ENCODE measurements around the gene SLC16A2. TPM values are rescaled to one million over a fixed set of nuclear protein-coding genes. Genes with fewer than 3 reads are reported as not detected.

Gene SLC16A2
- 5.1 and 7.2 TPM in 2 replicates for polyA plus RNA-seq (2014; cell fraction: cytosol; rRNA removed)
- 4.6 and 6.1 TPM in 2 replicates for polyA plus RNA-seq (2014; cell fraction: nucleus; rRNA removed)

- DNase-seq (ENCODE audit: low spot score) = peak; percentile 79
These were observed at the start of gene SLC16A2 for GRCh38 chrX:74421036-74421739. TSS of gene SLC16A2 (plus strand) at chrX:74421493. CDS start at chrX:74421638, 145 bp downstream.

- DNase-seq (ENCODE audit: low spot score) = no peak
These were observed 49.0 kb upstream of the SLC16A2 start for GRCh38 chrX:74372272-74372671.

- DNase-seq (ENCODE audit: low spot score) = no peak
These were observed 44.0 kb upstream of the SLC16A2 start for GRCh38 chrX:74377282-74377681.

GRCh38 chrX:74382613-74383012 lies 38.7 kb upstream of the SLC16A2 start:
- peak; percentile 35 for DNase-seq (ENCODE audit: low spot score)

GRCh38 chrX:74383611-74384010 lies 37.7 kb upstream of the SLC16A2 start:
- DNase-seq (ENCODE audit: low spot score) = peak; percentile 27

- DNase-seq (ENCODE audit: low spot score) = no peak
These were observed 32.1 kb upstream of the SLC16A2 start for GRCh38 chrX:74389016-74389722.

GRCh38 chrX:74395556-74395955 lies 25.7 kb upstream of the SLC16A2 start:
- no peak for DNase-seq (ENCODE audit: low spot score)

GRCh38 chrX:74405973-74406489 lies 15.3 kb upstream of the SLC16A2 start:
- no peak for DNase-seq (ENCODE audit: low spot score)

GRCh38 chrX:74408304-74408703 lies 13.0 kb upstream of the SLC16A2 start:
- no peak for DNase-seq (ENCODE audit: low spot score)

GRCh38 chrX:74419864-74420195 lies 1.5 kb upstream of the SLC16A2 start:
- peak; percentile 54 for DNase-seq (ENCODE audit: low spot score)

GRCh38 chrX:74420196-74421035 lies 877 bp upstream of the SLC16A2 start:
- DNase-seq (ENCODE audit: low spot score) = peak; percentile 61

- DNase-seq (ENCODE audit: low spot score) = no peak
These were observed 553 bp downstream of the SLC16A2 start for GRCh38 chrX:74421740-74422352.

GRCh38 chrX:74422576-74423288 lies 1.4 kb downstream of the SLC16A2 start:
- peak; percentile 64 for DNase-seq (ENCODE audit: low spot score)

- DNase-seq (ENCODE audit: low spot score) = no peak
These were observed 2.2 kb downstream of the SLC16A2 start for GRCh38 chrX:74423289-74423998.

- DNase-seq (ENCODE audit: low spot score) = no peak
These were observed 4.8 kb downstream of the SLC16A2 start for GRCh38 chrX:74426071-74426470.

GRCh38 chrX:74426615-74427014 lies 5.3 kb downstream of the SLC16A2 start:
- no peak for DNase-seq (ENCODE audit: low spot score)

GRCh38 chrX:74431797-74432196 lies 10.5 kb downstream of the SLC16A2 start:
- no peak for DNase-seq (ENCODE audit: low spot score)

GRCh38 chrX:74434336-74434735 lies 13.0 kb downstream of the SLC16A2 start:
- no peak for DNase-seq (ENCODE audit: low spot score)

GRCh38 chrX:74437530-74437929 lies 16.2 kb downstream of the SLC16A2 start:
- no peak for DNase-seq (ENCODE audit: low spot score)

GRCh38 chrX:74438764-74439163 lies 17.5 kb downstream of the SLC16A2 start:
- DNase-seq (ENCODE audit: low spot score) = no peak

Measured in SK-N-DZ (cell line).